Measurements from ENCODE around the gene CCBE1.

The CCBE1 gene

GRCh38 chr18:59454909-59455727, 242.1 kb downstream of the CCBE1 start:
- DNase-seq (ENCODE audit: low read depth): no peak

GRCh38 chr18:59453468-59453961, 243.7 kb downstream of the CCBE1 start:
- DNase-seq (ENCODE audit: low read depth): no peak

- DNase-seq (ENCODE audit: low read depth): no peak
Measured at GRCh38 chr18:59451963-59452362, 245.3 kb downstream of the CCBE1 start.

- no peak for DNase-seq (ENCODE audit: low read depth)
Measured at GRCh38 chr18:59451073-59451472, 246.2 kb downstream of the CCBE1 start.

GRCh38 chr18:59448546-59448945, 248.7 kb downstream of the CCBE1 start:
- DNase-seq (ENCODE audit: low read depth): no peak

GRCh38 chr18:59446012-59446411, 251.2 kb downstream of the CCBE1 start:
- no peak for DNase-seq (ENCODE audit: low read depth)

- DNase-seq (ENCODE audit: low read depth): no peak
Measured at GRCh38 chr18:59437851-59438569, 259.2 kb downstream of the CCBE1 start.

- DNase-seq (ENCODE audit: low read depth): no peak
Measured at GRCh38 chr18:59432803-59433597, 264.2 kb downstream of the CCBE1 start.

- DNase-seq (ENCODE audit: low read depth): no peak
Measured at GRCh38 chr18:59431131-59431530, 266.1 kb downstream of the CCBE1 start.

GRCh38 chr18:59429608-59430007, 267.6 kb downstream of the CCBE1 start:
- no peak for DNase-seq (ENCODE audit: low read depth)

- no peak for DNase-seq (ENCODE audit: low read depth)
Measured at GRCh38 chr18:59428018-59428417, 269.2 kb downstream of the CCBE1 start.

GRCh38 chr18:59426855-59427254, 270.4 kb downstream of the CCBE1 start:
- no peak for DNase-seq (ENCODE audit: low read depth)

GRCh38 chr18:59423259-59423658, 274.0 kb downstream of the CCBE1 start:
- DNase-seq (ENCODE audit: low read depth): no peak

GRCh38 chr18:59420244-59420643, 277.0 kb downstream of the CCBE1 start:
- DNase-seq (ENCODE audit: low read depth): no peak

GRCh38 chr18:59419386-59419785, 277.8 kb downstream of the CCBE1 start:
- DNase-seq (ENCODE audit: low read depth): no peak

GRCh38 chr18:59416818-59417217, 280.4 kb downstream of the CCBE1 start:
- no peak for DNase-seq (ENCODE audit: low read depth)

- no peak for DNase-seq (ENCODE audit: low read depth)
Measured at GRCh38 chr18:59414111-59414653, 283.0 kb downstream of the CCBE1 start.

GRCh38 chr18:59402432-59403090, 294.7 kb downstream of the CCBE1 start:
- peak; percentile 46 for DNase-seq (ENCODE audit: low read depth)

- DNase-seq (ENCODE audit: low read depth): no peak
Measured at GRCh38 chr18:59400407-59400806, 296.8 kb downstream of the CCBE1 start.

GRCh38 chr18:59395226-59396175, 301.7 kb downstream of the CCBE1 start:
- DNase-seq (ENCODE audit: low read depth): no peak

Data from stimulated activated CD8-positive, alpha-beta memory T cell treated with anti-CD3 and anti-CD28 coated beads, Interleukin-15, amount 100 ng/mL, for 1 hour (primary cell).